ENCODE data around the gene MYOM1.
A peak's percentile ranks its signal among the peaks of the same experiment; 100 is the strongest.
"Not testable (repeated sequence)": the region's sequence is repeated elsewhere in the genome, so short reads cannot be mapped to it uniquely, and the experiment has no call there.

The MYOM1 gene

GRCh38 chr18:3248658-3249359 is 29.0 kb upstream of the MYOM1 start:
- peak; percentile 71 for FAIRE-seq

- no peak for FAIRE-seq
Measured at GRCh38 chr18:3248062-3248657, 28.4 kb upstream of the MYOM1 start.

DNA sequence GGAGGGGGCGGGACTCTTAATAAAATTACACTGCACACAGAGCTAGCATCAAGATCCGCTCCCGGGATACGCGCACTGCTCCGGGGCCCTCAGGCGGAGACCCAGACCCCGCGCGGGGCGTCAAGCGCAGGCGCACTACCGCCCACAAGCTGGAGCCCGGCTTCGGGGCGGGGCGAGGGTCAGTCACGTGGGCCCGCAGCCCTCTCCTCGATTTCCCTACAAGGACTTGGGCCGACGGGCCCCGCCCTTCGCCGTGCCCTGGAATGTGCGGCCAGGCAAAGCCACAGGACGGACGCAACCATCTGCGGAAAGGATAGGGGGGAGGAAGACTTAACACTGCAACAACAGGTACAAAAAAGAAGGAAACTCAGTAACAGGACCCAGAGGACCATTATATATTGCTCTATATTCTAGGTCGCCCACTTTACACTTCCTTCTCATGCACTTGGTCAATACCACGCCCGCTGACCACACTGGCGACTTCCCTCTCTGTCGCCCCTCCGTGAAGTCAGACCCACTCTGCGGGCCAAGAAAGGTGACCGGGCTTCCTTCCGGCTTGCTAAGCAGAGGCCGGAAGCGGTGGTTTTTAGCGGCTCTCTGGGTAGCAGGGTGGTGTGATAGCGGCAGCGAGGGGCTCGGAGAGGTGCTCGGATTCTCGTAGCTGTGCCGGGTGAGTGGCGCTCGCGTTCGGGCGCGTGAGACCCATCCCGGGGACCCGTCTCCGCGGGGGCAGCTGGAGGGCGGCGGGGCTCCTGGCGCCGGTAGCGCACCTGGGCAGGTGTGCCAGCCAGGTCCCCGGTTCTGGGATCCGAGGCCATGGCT is 27.7 kb upstream of the MYOM1 start, which contains the start of gene MYL12A:
TSS of gene MYL12A (plus strand) at position 562 of the 822 bp plus-strand sequence. CDS start 5,447 bp downstream, outside the sequence.
- FAIRE-seq, result peak; percentile 31

DNA sequence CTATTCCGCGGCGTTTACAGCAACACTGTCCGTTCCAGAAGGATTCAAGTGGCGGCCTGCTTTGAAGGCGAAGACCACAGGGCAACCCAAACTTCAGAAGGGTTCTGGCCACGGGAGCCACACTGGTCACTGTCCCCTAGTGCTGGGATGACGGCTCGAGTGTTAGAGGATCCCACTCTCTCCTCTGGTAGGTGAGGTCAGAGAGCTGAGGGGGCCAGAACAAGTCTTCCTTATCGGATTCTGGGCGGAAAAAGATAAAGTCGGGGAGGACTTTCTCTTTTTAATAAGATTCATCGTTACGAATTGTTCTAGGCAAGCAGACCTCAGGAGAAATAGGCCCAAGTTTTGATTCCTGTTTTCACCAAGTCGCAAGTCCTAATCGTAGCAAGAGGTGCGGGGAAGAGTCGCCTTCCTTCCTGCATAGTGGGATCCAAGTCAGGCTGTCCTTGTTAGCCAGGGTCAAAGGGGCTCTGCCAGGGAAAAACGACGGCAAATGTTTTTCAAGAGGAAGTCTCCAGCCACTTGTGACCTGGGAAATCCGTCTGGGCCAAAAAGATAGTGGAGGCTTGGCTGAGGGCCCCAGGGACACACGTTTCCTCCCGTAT is 27.0 kb upstream of the MYOM1 start:
- FAIRE-seq, result no peak

GRCh38 chr18:3245853-3246634 is 26.3 kb upstream of the MYOM1 start:
- no peak for FAIRE-seq

DNA sequence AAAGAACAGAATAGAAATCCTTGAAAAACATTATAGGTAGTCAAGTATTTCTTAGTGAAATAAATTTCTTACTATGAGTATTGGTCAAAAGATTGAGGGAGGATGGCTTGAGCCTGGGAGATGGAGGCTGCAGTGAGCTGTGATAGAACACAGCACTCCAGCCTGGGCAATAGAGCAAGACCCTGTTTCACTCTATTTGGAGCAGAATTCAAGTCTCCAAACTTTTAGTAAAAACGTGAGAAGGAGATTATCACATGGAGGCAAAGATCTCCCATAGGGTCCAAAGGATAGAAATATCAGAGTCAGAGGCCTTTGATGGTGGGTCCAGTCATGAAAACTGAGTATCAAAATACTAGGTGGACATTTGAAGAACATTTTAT is 25.4 kb upstream of the MYOM1 start:
- no peak for FAIRE-seq

DNA sequence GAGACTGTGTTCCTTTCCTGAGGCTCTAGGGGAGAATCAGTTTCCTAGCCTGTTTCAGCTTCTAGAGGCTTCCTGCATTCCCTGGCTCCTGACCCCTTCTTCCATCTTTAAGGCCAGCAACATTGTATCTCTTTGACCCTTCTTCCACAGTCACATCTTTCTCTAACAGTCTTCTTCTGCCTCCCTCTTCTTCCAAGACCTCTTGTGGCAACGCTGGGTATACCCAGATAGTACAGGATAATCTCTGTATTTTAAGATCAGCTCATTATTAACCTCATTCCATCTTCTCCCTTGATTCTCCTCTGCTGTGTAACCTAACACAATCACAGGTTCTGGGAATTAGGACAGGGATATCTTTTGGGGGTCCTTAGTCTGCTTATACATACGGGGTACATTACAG is 19.0 kb upstream of the MYOM1 start:
- FAIRE-seq, result no peak

DNA sequence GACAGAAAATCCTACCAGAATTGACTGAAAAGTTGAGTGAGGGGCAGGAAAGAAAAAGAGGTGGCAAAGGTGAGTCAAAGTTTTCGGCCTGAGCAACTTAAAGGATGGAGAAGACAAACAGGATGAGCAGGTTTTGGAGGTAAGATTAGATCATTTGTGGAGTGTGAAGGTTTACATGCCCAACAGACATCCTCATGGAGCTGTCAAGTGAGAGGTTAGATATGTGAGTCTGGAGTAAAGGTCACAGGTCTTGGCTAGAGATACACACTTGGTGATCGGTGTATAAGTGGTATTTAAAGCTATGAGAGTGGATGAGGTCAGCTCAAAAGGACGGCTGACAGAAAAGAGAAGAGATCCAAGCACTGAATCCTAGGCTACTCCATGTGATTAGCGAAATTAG is 16.7 kb upstream of the MYOM1 start:
- FAIRE-seq, result no peak

- FAIRE-seq, result no peak
Measured at GRCh38 chr18:3235846-3236245, 16.1 kb upstream of the MYOM1 start.

- no peak for FAIRE-seq
Measured at GRCh38 chr18:3234457-3234856, 14.7 kb upstream of the MYOM1 start.

- no peak for FAIRE-seq
Measured at GRCh38 chr18:3233433-3234168, 13.8 kb upstream of the MYOM1 start.

DNA sequence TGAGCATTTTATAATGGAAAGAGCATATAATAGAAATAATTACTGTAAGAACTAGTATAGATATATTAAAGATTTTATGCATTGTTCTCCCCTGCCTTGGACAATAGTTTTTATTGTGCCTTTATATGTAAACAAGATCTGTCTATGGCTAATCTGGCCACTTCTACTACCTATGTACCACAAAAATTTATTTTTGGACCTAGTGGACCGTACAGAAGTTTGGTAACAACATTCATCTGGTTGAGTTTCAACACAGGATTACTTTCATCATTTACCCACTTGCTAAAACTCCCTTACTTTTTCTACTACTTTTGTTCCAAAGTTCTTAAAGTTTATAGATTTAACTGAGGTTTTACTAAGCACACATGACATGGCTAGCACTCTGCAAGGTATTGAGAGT is 13.2 kb upstream of the MYOM1 start:
- FAIRE-seq, result no peak

- FAIRE-seq, result no peak
Measured at GRCh38 chr18:3230401-3231334, 10.9 kb upstream of the MYOM1 start.

- FAIRE-seq, result no peak
Measured at GRCh38 chr18:3226048-3226447, 6.3 kb upstream of the MYOM1 start.

DNA sequence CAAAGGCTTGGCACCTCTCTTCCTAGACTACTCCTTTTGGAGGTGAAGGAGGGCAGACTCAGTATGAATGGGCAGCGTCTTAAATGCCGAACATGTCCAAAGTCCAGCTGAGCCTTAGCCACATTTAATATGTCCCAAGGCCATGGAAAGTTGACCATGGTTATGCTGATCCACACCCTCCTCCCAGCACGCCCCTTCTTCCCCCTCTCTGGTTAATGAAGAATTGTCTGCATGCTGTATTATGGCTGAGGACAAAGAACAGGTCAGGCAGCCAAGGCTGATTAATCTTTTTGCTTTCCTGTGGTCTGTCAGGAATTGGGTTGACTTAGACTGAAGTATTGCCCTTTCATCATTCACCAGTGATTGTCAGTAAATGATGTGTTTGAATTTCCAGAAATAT is 5.8 kb upstream of the MYOM1 start:
- FAIRE-seq, result no peak

GRCh38 chr18:3224223-3224622 is 4.5 kb upstream of the MYOM1 start:
- FAIRE-seq, result no peak

- no peak for FAIRE-seq
Measured at GRCh38 chr18:3223356-3223755, 3.6 kb upstream of the MYOM1 start.

- FAIRE-seq, result no peak
Measured at GRCh38 chr18:3221496-3221895, 1.7 kb upstream of the MYOM1 start.

DNA sequence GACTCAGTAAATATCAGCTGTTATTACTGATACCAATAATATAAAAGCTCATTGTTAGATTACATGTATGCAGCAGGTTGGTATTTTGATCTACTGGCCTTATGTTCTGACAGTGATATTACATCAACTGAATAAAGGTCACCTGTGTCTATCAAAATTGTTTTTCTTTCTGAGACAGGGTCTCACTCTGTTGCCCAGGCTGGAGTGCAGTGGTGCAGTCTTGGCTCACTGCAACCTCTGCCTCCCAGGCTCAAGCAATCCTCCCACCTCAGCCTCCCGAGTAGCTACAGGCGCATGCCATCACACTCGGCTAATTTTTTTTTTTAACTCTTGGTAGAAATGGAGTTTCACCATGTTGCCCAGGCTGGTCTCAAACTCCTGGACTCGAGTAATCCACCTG is 1.1 kb upstream of the MYOM1 start:
- not testable (repeated sequence) for FAIRE-seq

DNA sequence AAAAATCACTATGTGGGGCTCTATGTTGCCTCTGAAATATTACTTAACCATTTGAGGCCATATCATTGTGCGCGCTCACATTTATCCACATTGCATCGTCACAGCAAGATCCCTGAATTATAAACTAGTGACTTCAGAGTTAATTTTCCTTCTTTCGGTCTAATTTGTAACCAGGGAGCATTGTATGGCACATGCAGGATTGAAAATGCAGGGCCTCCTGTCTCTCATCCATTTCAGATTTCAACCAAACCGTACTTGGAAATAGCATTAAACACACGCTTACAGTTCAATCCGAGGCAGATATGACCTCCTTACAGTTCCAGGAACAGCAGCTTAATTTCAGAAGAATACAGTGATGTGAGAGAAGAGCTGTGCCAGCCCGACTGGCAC is 532 bp downstream of the MYOM1 start:
- no peak for FAIRE-seq

GRCh38 chr18:3218819-3219218 is 949 bp downstream of the MYOM1 start:
- peak; percentile 5 for FAIRE-seq
